K562 (cell line): ENCODE results near the gene TUBA4B. TPM values are rescaled to one million over a fixed set of nuclear protein-coding genes. Genes with fewer than 3 reads are reported as not detected.

Experiments
- ATAC-seq: fragments of 200-7000 bp; cut with Tn5 transposase; 3 replicates; pipeline ENCODE4 v1.9.1; 2020; ENCODE audit warnings: moderate library complexity
- BruUV-seq: library from RNA; stranded (reverse); fragments of 400-500 nt; replicated peaks from 2 replicates; lab custom pipeline; 2021; lab: Mats Ljungman, UMichigan
- CTCF ChIA-PET: fragments of 300-600 bp; formaldehyde crosslinking; extraction: SDS; loops from one replicate; lab custom pipeline; 2021; ENCODE audit warnings: low intra/inter-chr PET ratio; lab: Yijun Ruan, JAX
- POLR2A ChIA-PET: fragments of 300-600, 350-650 bp; sonication (Branson Sonifier 250); formaldehyde crosslinking; extraction: SDS; loops from one replicate; lab custom pipeline; 2021; ENCODE audit warnings: antibody characterized with exemption, inconsistent platforms; lab: Yijun Ruan, JAX
- DNase-seq, 4 experiments: peaks; one replicate each; pipeline versions ENCODE4 v3.0.0 to v3.0.0-alpha.2; 2011 to 2018; ENCODE audit warnings: low spot score in 3 of 4, mixed read lengths in 3 of 4; ENCODE audit errors: extremely low read depth in 1 of 4
- FAIRE-seq: peaks from 2 replicates; lab custom pipeline; 2011; peaks lifted over from hg19 to GRCh38; lab: Jason Lieb, UNC
- H2AFZ ChIP-seq: 2 replicates; pipeline ENCODE4 v1.6.0; 2011; ENCODE audit warnings: low read depth, low read length, control low read depth, inconsistent platforms
- H3K27ac ChIP-seq: fragments of 200-600 bp; 3 replicates; pipeline ENCODE4 v1.8.0; 2011; ENCODE audit warnings: low read depth, mild to moderate bottlenecking, control low read depth, inconsistent platforms, low read length, moderate library complexity, mixed read lengths; ENCODE audit errors: extremely low read depth
- H3K27me3 ChIP-seq, 2 experiments: fragments of 300-600 bp in 1 of 2; 2 replicates in 1 of 2; 3 replicates in 1 of 2; pipeline versions ENCODE4 v1.6.0 to v1.8.0; 2011; ENCODE audit warnings: inconsistent platforms in 2 of 2, low read length in 2 of 2, mild to moderate bottlenecking in 1 of 2, mixed read lengths in 1 of 2, moderate library complexity in 1 of 2; ENCODE audit not compliant: control insufficient read depth in 2 of 2, insufficient read depth in 2 of 2
- H3K36me3 ChIP-seq: fragments of 300-600 bp; 3 replicates; pipeline ENCODE4 v1.8.0; 2011; ENCODE audit warnings: mild to moderate bottlenecking, low read length, inconsistent platforms; ENCODE audit not compliant: control insufficient read depth, insufficient read depth
- H3K4me1 ChIP-seq, 2 experiments: fragments of 200-600 bp in 1 of 2; replicated peaks in 1 of 2; 2 replicates in 1 of 2; 3 replicates in 1 of 2; pipeline versions ENCODE4 v1.5.1 to v1.8.0; 2011; ENCODE audit warnings: inconsistent platforms in 2 of 2, low read length in 2 of 2, mild to moderate bottlenecking in 1 of 2, mixed read lengths in 1 of 2, moderate library complexity in 1 of 2; ENCODE audit not compliant: control insufficient read depth in 2 of 2, insufficient read depth in 2 of 2
- H3K4me2 ChIP-seq: 2 replicates; pipeline ENCODE4 v1.6.1; 2011; ENCODE audit warnings: low read length, control low read depth, inconsistent platforms, mixed read lengths; ENCODE audit not compliant: insufficient read depth
- H3K4me3 ChIP-seq: fragments of 200-600 bp; sonication (generic), shearing (Covaris generic); 2 replicates; pipeline ENCODE4 v1.5.1; 2016; ENCODE audit warnings: control low read depth, inconsistent platforms
- H3K79me2 ChIP-seq: fragments of 200-600 bp; 3 replicates; pipeline ENCODE4 v1.8.0; 2011; ENCODE audit warnings: low read length, inconsistent platforms; ENCODE audit not compliant: control insufficient read depth, insufficient read depth
- H3K9ac ChIP-seq, 2 experiments: 2 replicates each; pipeline versions ENCODE4 v1.6.0 to v1.6.1; 2011; ENCODE audit warnings: low read depth in 2 of 2, low read length in 2 of 2, control low read depth in 1 of 2, inconsistent platforms in 1 of 2, mild to moderate bottlenecking in 1 of 2, mixed read lengths in 1 of 2; ENCODE audit not compliant: insufficient read depth in 1 of 2
- H3K9me1 ChIP-seq: one replicate; pipeline ENCODE4 v1.6.0; 2011; ENCODE audit warnings: inconsistent platforms, mild to moderate bottlenecking, low read length, moderate library complexity; ENCODE audit not compliant: control insufficient read depth, insufficient read depth
- H3K9me3 ChIP-seq: replicated peaks from 2 replicates; pipeline ENCODE4 v1.5.1; 2011; ENCODE audit warnings: low read depth, low read length, inconsistent platforms; ENCODE audit not compliant: control insufficient read depth, insufficient read depth
- H4K20me1 ChIP-seq: replicated peaks from 2 replicates; pipeline ENCODE4 v1.6.1; 2011; ENCODE audit warnings: low read length, inconsistent platforms, mixed read lengths; ENCODE audit not compliant: control insufficient read depth, insufficient read depth
- NFIC ChIP-seq: fragments of 450-650 bp; IDR thresholded peaks from 2 replicates; pipeline ENCODE4 v1.6.1; 2017; ENCODE audit warnings: mild to moderate bottlenecking, inconsistent platforms
- ZKSCAN1 ChIP-seq: fragments of 150-350 bp; IDR thresholded peaks from 2 replicates; pipeline ENCODE4 v1.6.1; 2016; ENCODE audit warnings: low read depth, low read length
- WGBS: fragments of 100-300 bp; shearing (Covaris generic); methylation state at CpG from one replicate; pipeline ENCODE4 v1.1.6; 2016; ENCODE audit warnings: low coverage, mixed read lengths; ENCODE audit not compliant: insufficient coverage; ENCODE audit errors: missing lambda C conversion rate; 5-methylcytosine and 5-hydroxymethylcytosine counted together
- in situ Hi-C: fragments of 300-500 bp; cut with MboI; formaldehyde crosslinking; loops from 4 replicates; pipeline ENCODE4 v1.15.0; 2018; ENCODE audit warnings: inconsistent platforms, mixed read lengths
- intact Hi-C: fragments of 100-400 bp; cut with micrococcal nuclease; formaldehyde crosslinking; loops from 2 replicates; pipeline ENCODE4 v1.14.2; 2022
- polyA plus RNA-seq, 8 experiments: library from polyadenylated mRNA; depleted of rRNA in 4 of 8; stranded (reverse) in 5 of 8; unstranded in 3 of 8; fragments of >200 nt; fragmentation: Nextera tagmentation in 2 of 8; fragmentation: Illumina TruSeq in 1 of 8; extraction: Ambion mirVana in 2 of 8; extraction: Trizol in 1 of 8; gene quantifications; 2 replicates each; pipeline versions ENCODE4 v1.2.1 to v1.2.3, GENCODE V29; 2011 to 2014; ENCODE audit warnings: inconsistent platforms in 1 of 8, missing spikeins in 1 of 8
- total RNA-seq, 7 experiments: library from RNA; depleted of rRNA in 6 of 7; stranded (reverse); fragments of >200 nt in 6 of 7; fragmentation: Illumina TruSeq in 2 of 7; extraction: Trizol in 2 of 7; gene quantifications; 2 replicates each; pipeline versions ENCODE4 v1.2.1 to v1.2.3, GENCODE V29; 2011 to 2021; ENCODE audit warnings: low replicate concordance in 1 of 7
- TF ChIP-seq, protein P1 (sequence below): fragments of 250-450 bp; sonication (Bioruptor Pico); IDR thresholded peaks from 2 replicates; pipeline ENCODE4 v1.5.0; 2021; ENCODE audit warnings: mild to moderate bottlenecking, borderline replicate concordance
- TF ChIP-seq, protein P2 (sequence below): sonication (generic); formaldehyde crosslinking; IDR thresholded peaks from 2 replicates; pipeline ENCODE4 v1.8.0; 2022; ENCODE audit warnings: missing genetic modification reagents, mild to moderate bottlenecking, moderate library complexity, borderline replicate concordance
- TF ChIP-seq, protein P3 (sequence below): fragments of 450-650 bp; IDR thresholded peaks from 2 replicates; pipeline ENCODE4 v1.6.1; 2018; ENCODE audit not compliant: partially characterized antibody

Gene TUBA4B
- total and polyA plus RNA-seq, 9 of the 15 experiments (the other 6 are each of a cell fraction or from before 2014, with no cell fraction given), result 0.04 TPM; not detected in 8

GRCh38 chr2:219207884-219208740, 44.9 kb upstream of the TUBA4B start:
- Histone ChIP-seq H3K9me1 (no peaks in the 10 kb centered on the region), H3K4me1 (peaks cover 16 to 17% of the 10 kb centered on the region in 2 experiments; a peak in 4 of 5 replicates), H3K9me3 (0 out of 2 replicates have a peak, but pooled peaks cover 2% of the 10 kb centered on the region), H3K36me3 (peaks cover 52% of the 10 kb centered on the region; the same call in 2 of the 3 replicates), H3K9ac (peak overlapping the region; percentile 38 to 93; a peak in 2 of 4 replicates), H4K20me1 (peaks cover 11% of the 10 kb centered on the region; the same call in 1 of the 2 replicates), H3K79me2 (no peaks in the 10 kb centered on the region), H3K4me2 (peak overlapping the region; percentile 84; the same call in 1 of the 2 replicates), H3K27ac (0 out of 3 replicates have a peak overlapping the region, but pooled peaks have one; percentile 28), H2AFZ (no peak overlapping the region), H3K27me3 (no peaks in the 10 kb centered on the region), H3K4me3 (no peak overlapping the region)
- no TSS peak for BruUV-seq
- DNase-seq (no peak), FAIRE-seq (no peak), ATAC-seq (no peak)
- POLR2A ChIA-PET, result interaction anchor here (1.2 to 1.4 kb wide), 2 partner anchors 9 to 71 kb away, joined by 4 to 6 read pairs; partner anchors contain the start of gene DNAJB2
- in situ Hi-C loops (loop anchor here (5.0 kb wide), 1 partner anchor 36 kb away; the partner anchor contains the start of gene SLC23A3), intact Hi-C loops (loop anchor here (2.0 kb wide), 1 partner anchor 31 kb away; the partner anchor contains the start of gene CNPPD1)
- CTCF ChIA-PET, result no interaction called here
- TF ChIP-seq, protein P1, sequence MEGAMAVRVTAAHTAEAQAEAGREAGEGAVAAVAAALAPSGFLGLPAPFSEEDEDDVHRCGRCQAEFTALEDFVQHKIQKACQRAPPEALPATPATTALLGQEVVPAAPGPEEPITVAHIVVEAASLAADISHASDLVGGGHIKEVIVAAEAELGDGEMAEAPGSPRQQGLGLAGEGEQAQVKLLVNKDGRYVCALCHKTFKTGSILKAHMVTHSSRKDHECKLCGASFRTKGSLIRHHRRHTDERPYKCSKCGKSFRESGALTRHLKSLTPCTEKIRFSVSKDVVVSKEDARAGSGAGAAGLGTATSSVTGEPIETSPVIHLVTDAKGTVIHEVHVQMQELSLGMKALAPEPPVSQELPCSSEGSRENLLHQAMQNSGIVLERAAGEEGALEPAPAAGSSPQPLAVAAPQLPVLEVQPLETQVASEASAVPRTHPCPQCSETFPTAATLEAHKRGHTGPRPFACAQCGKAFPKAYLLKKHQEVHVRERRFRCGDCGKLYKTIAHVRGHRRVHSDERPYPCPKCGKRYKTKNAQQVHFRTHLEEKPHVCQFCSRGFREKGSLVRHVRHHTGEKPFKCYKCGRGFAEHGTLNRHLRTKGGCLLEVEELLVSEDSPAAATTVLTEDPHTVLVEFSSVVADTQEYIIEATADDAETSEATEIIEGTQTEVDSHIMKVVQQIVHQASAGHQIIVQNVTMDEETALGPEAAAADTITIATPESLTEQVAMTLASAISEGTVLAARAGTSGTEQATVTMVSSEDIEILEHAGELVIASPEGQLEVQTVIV (CRISPR knock-in tag), result no peak
- TF ChIP-seq NFIC (peak; percentile 81), ZKSCAN1 (no peak)
- TF ChIP-seq, protein P2, sequence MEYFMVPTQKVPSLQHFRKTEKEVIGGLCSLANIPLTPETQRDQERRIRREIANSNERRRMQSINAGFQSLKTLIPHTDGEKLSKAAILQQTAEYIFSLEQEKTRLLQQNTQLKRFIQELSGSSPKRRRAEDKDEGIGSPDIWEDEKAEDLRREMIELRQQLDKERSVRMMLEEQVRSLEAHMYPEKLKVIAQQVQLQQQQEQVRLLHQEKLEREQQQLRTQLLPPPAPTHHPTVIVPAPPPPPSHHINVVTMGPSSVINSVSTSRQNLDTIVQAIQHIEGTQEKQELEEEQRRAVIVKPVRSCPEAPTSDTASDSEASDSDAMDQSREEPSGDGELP (CRISPR knock-in tag), result 0 out of 2 replicates have a peak, but pooled peaks have one; percentile 4
- TF ChIP-seq, protein P3, sequence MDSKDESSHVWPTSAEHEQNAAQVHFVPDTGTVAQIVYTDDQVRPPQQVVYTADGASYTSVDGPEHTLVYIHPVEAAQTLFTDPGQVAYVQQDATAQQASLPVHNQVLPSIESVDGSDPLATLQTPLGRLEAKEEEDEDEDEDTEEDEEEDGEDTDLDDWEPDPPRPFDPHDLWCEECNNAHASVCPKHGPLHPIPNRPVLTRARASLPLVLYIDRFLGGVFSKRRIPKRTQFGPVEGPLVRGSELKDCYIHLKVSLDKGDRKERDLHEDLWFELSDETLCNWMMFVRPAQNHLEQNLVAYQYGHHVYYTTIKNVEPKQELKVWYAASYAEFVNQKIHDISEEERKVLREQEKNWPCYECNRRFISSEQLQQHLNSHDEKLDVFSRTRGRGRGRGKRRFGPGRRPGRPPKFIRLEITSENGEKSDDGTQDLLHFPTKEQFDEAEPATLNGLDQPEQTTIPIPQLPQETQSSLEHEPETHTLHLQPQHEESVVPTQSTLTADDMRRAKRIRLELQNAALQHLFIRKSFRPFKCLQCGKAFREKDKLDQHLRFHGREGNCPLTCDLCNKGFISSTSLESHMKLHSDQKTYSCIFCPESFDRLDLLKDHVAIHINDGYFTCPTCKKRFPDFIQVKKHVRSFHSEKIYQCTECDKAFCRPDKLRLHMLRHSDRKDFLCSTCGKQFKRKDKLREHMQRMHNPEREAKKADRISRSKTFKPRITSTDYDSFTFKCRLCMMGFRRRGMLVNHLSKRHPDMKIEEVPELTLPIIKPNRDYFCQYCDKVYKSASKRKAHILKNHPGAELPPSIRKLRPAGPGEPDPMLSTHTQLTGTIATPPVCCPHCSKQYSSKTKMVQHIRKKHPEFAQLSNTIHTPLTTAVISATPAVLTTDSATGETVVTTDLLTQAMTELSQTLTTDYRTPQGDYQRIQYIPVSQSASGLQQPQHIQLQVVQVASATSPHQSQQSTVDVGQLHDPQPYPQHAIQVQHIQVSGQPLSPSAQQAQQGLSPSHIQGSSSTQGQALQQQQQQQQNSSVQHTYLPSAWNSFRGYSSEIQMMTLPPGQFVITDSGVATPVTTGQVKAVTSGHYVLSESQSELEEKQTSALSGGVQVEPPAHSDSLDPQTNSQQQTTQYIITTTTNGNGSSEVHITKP, result peak; percentile 87
- 77% methylated on average over 13 of the region's 17 CpGs for WGBS
